NCI-H1417 (cell line): ENCODE measurements around the gene PLOD2.
"Not testable (repeated sequence)": the region's sequence is repeated elsewhere in the genome, so short reads cannot be mapped to it uniquely, and the experiment has no call there.

ENCODE experiments used
- DNase-seq, 3 experiments: peaks; one replicate each; lab custom pipeline; 2025; lab: John Stamatoyannopoulos, UW

The PLOD2 gene

GRCh38 chr3:146138902-146139301 is 22.1 kb downstream of the PLOD2 start:
- DNase-seq, result no peak

DNA sequence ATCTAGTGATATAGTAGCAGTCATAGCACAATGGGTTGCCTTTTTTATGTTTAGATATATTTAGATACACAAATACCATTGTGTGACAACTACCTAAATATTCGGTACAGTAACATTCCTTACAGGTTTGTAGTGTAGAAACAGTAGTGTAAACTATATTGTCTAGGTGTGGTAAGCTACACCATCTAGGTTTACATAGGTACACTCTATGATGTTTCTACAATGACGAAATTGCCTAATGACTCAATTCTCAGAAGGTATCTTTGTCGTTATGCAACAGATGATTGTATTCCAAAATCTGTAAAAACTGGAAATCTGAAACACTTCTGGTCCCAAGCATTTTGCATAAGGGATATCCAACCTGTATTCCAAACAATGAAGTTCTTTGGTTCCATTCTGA is 24.3 kb downstream of the PLOD2 start:
- no peak for DNase-seq

- DNase-seq, result no peak
Observed at GRCh38 chr3:146134348-146135117, 26.5 kb downstream of the PLOD2 start.

- DNase-seq, result no peak
Observed at GRCh38 chr3:146133441-146133840, 27.5 kb downstream of the PLOD2 start.

GRCh38 chr3:146131616-146132410 is 29.2 kb downstream of the PLOD2 start:
- no peak for DNase-seq

DNA sequence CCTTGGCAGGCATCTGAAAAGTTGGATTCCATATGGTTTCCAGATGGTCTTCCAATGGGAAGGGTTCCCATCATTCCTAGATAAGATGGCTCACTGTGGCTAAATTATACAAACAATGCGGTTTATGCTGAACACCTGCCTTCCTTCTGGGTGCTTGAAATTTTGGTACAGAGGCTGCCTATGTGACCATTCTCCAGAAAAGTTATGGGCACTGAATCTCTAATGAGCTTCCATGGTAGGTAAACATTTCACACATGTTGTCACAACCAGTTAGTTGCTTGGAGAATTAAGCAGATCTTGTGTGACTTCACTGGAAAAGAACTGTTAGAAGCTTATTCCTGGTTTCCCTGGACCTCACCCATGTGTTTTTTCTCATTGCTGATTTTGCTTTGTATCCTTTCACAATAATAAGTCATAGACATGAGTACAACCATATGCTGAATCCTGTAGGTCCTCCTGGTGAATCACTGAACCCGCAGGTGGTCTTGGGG is 30.1 kb downstream of the PLOD2 start:
- no peak for DNase-seq

GRCh38 chr3:146129750-146130149 is 31.2 kb downstream of the PLOD2 start:
- DNase-seq, result no peak

DNA sequence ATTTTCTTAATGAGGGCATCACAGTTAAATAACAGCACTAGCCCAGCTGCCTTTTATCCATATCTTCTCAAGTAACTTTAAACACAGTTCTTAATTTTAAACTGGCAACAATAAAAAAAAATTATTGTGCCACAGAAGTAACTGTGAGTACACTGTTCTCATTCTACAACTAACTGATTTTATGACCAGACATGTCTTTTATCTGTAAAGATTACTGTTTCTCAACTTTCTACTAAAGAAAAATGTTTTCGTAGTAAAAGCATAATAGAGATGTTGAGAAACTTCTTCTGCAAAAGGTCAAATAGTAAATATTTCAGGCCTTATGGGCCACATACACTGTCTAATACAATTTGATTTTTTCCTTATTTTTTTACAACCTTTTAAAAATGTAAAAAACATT is 32.0 kb downstream of the PLOD2 start:
- no peak for DNase-seq

GRCh38 chr3:146128179-146128578 is 32.8 kb downstream of the PLOD2 start:
- no peak for DNase-seq

DNA sequence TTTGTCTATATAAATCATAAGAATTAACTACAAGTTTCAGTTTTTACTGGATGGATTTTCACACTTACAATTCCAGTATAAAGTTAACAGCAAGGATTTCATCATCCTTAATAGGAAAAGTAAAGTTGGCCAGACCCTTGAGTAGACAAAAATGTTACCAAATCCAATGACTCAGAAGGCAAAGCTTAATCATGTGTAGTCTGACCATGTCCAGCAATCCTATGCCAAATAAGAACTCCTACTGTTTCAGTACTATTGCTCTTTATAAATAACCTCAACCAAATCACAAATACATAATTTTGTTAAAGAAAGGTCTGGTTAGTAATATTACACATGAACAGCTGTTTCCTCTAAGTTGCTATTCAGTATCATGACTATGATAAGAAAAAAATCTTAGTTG is 35.0 kb downstream of the PLOD2 start:
- no peak for DNase-seq

DNA sequence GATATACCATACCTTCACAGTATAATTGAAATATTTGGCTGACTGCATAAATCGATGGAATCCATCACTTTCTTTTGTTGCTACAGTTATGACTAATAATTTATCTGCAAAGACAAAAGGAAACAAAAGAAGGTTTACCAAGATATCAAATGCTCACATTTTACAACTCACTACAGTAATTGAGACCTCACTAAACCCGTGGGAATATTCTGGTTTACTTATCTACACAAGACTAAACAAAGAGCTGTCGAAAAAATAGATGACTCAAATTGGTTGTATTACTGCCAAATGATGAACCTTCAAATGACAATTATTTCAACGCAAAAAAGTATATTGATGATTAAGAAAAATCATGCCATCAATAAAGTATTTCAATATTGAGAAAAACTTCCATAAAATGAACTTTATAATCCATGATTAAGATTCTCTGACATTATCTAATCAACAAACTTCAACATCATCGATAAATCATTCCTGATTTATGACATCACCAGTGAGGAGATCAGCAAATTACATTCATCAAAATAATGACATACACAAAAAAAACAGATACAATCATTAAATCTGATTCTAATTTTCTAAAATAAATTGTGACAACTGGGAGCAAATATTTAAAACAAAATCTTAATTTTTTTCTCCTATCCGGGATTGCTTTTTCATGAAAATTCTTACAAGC is 36.7 kb downstream of the PLOD2 start:
- DNase-seq, result no peak

GRCh38 chr3:146117406-146118285 is 43.3 kb downstream of the PLOD2 start:
- no peak for DNase-seq

DNA sequence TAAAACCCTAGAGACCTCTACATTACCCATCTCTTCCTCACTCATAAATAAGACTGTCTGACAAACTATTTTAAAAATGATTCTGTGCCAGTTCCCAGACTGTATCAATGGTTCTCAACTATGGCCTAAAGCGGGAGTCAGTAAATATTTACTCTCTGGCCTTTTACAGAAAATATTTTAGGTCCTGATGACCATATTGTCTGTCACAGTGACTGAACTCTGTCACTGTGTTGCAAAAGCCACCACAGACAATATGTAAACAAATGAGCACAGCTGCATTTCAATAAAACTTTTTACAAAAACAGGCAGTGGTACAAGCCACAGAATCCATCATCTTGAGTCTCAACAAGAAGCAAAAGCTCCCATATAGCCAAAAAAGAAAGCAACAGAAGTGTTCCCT is 45.4 kb downstream of the PLOD2 start:
- DNase-seq, result no peak

- DNase-seq, result not testable (repeated sequence)
Observed at GRCh38 chr3:146113804-146114203, 47.2 kb downstream of the PLOD2 start.

DNA sequence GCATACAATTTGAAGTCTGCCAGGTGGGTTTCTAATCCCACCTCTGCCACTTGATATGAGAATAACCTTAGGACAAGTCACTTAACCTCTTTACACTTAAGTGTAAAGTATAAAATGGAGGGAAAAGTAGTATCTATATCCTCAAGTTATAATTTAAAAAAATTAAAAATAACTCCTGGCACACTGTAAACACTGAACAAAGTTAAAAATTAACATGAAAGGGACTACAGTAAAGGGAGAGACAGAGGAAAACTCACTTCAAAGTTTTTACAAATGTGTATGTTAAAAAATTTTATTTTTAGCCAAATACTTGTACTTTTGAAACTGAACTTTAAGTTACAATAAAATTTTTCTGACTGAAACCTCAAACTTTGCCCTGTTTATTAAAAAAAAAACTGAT is 49.6 kb downstream of the PLOD2 start:
- no peak for DNase-seq

- DNase-seq, result no peak
Observed at GRCh38 chr3:146110161-146110560, 50.8 kb downstream of the PLOD2 start.

- no peak for DNase-seq
Observed at GRCh38 chr3:146106986-146107385, 54.0 kb downstream of the PLOD2 start.

DNA sequence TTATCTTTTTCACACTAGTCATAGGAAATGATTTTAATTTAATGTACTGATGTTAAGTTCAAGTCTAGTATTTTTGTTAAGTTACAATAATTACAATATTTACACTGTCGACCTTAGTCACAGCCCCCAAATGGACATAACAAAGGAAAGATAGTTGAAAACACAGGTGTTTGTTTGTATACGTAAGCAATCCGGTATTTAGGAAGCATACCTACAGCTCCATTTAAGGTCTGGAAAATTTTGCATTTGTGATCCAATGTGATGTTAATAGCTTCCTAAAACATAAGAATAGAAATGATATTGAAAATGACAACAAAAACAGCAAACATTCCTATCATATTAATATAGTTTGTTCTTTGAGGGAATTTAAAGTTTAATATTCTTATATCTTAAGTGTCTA is 56.9 kb downstream of the PLOD2 start:
- no peak for DNase-seq

DNA sequence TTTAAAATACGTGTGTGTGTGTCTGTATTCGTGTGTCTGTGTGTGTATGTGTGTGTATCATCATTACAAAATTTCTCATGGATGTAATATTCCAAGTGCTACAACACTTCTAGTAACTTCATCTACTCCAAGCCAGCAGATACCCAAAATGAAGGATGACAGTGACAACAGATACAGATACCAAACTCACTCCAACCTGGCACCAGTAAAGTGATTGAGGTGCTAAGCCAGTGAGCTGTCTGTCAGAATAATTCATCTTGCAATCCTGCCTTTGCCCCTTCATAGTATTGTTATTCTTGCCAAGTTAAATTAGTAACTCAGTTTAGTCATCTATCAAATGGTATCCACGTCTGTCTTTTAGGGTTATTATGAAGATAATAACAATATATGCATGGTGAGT is 58.1 kb downstream of the PLOD2 start:
- DNase-seq, result no peak

- no peak for DNase-seq
Observed at GRCh38 chr3:146101538-146101937, 59.4 kb downstream of the PLOD2 start.

DNA sequence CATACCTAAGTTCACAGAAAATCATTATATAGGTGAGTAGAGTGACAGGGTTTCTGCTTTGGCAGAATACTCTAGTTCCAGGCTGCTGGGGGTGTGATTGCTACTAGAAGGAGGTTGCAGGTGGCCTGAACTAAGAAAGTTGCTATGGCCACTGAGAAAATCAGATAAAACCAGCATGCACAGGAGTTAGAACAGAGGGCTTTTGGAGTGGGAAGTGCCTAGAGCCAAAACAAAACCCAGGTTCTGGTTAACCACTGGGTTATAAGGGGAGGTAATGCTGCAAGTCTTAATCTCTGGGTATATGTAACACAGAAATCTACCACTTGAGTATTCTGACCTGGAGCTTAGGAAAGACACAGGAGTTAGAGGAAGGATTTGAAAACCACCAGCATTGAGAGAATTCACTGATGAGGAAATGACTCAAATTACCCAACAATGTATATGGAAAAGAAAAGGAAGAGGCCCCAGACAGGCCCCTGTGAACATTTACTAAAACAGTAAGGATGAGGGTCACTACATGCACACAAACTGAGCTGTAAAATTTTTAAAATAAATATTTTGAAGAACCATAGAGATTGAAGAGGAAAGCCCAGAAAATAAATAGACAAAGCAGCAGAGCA is 60.0 kb downstream of the PLOD2 start:
- no peak for DNase-seq
